Right hindlimb (tissue), 1 donor: Measurements from ENCODE around the gene PHYHIPL.

ENCODE experiments used
- DNase-seq: peaks from one replicate; pipeline ENCODE4 v3.0.0-alpha.2; 2018

PHYHIPL gene

GRCh38 chr10:59258890-59259289 lies 82.4 kb downstream of the PHYHIPL start:
- no peak for DNase-seq

GRCh38 chr10:59265141-59265540 lies 88.7 kb downstream of the PHYHIPL start:
- no peak for DNase-seq

- no peak for DNase-seq
These were observed 89.9 kb downstream of the PHYHIPL start for GRCh38 chr10:59266321-59266720.

- DNase-seq: no peak
These were observed 92.0 kb downstream of the PHYHIPL start for GRCh38 chr10:59268460-59268859.

GRCh38 chr10:59269651-59270050 lies 93.2 kb downstream of the PHYHIPL start:
- DNase-seq: no peak

GRCh38 chr10:59270492-59270891 lies 94.0 kb downstream of the PHYHIPL start:
- DNase-seq: no peak

- DNase-seq: no peak
These were observed 94.7 kb downstream of the PHYHIPL start for GRCh38 chr10:59271160-59271559.

- no peak for DNase-seq
These were observed 95.6 kb downstream of the PHYHIPL start for GRCh38 chr10:59272061-59272460.

GRCh38 chr10:59273445-59273844 lies 97.0 kb downstream of the PHYHIPL start:
- no peak for DNase-seq

- DNase-seq: no peak
These were observed 99.7 kb downstream of the PHYHIPL start for GRCh38 chr10:59276133-59276532.

- DNase-seq: no peak
These were observed 100.5 kb downstream of the PHYHIPL start for GRCh38 chr10:59276919-59277318.

GRCh38 chr10:59279476-59279875 lies 103.0 kb downstream of the PHYHIPL start:
- no peak for DNase-seq

GRCh38 chr10:59279991-59280505 lies 103.6 kb downstream of the PHYHIPL start:
- no peak for DNase-seq

- DNase-seq: no peak
These were observed 105.4 kb downstream of the PHYHIPL start for GRCh38 chr10:59281861-59282260.

GRCh38 chr10:59283456-59284091 lies 107.1 kb downstream of the PHYHIPL start:
- DNase-seq: peak; percentile 51

- DNase-seq: no peak
These were observed 107.9 kb downstream of the PHYHIPL start for GRCh38 chr10:59284118-59284975.

GRCh38 chr10:59285073-59285472 lies 108.6 kb downstream of the PHYHIPL start:
- peak; percentile 49 for DNase-seq

- no peak for DNase-seq
These were observed 109.4 kb downstream of the PHYHIPL start for GRCh38 chr10:59285848-59286247.

GRCh38 chr10:59287587-59288255 lies 111.3 kb downstream of the PHYHIPL start:
- DNase-seq: no peak

GRCh38 chr10:59289853-59290252 lies 113.4 kb downstream of the PHYHIPL start:
- no peak for DNase-seq

- no peak for DNase-seq
These were observed 114.0 kb downstream of the PHYHIPL start for GRCh38 chr10:59290448-59290847.
